Skin of body (tissue), 2 donors: ENCODE data around the gene POLE4. TPM values are rescaled to one million over a fixed set of nuclear protein-coding genes. Genes with fewer than 3 reads are reported as not detected.

Source experiments
- DNase-seq: peaks from one replicate; lab custom pipeline; 2025; lab: John Stamatoyannopoulos, UW
- total RNA-seq: library from RNA; depleted of rRNA; stranded (reverse); fragments of >200 nt; gene quantifications from one replicate; pipeline ENCODE4 v1.2.3, GENCODE V29; 2014

POLE4 gene
- total RNA-seq, result 14.1 TPM

- peak; percentile 81 for DNase-seq
Measured at GRCh38 chr2:74958274-74959105, at the start of gene POLE4. TSS of gene POLE4 (plus strand) at chr2:74958643. CDS start at chr2:74958680, 37 bp downstream.

GRCh38 chr2:74908748-74909444 is 49.5 kb upstream of the POLE4 start:
- no peak for DNase-seq

GRCh38 chr2:74910245-74910644 is 48.2 kb upstream of the POLE4 start:
- DNase-seq, result no peak

GRCh38 chr2:74911061-74911460 is 47.4 kb upstream of the POLE4 start:
- DNase-seq, result no peak

- DNase-seq, result no peak
Measured at GRCh38 chr2:74915743-74916142, 42.7 kb upstream of the POLE4 start.

GRCh38 chr2:74916394-74916793 is 42.0 kb upstream of the POLE4 start:
- DNase-seq, result no peak

GRCh38 chr2:74917702-74918619 is 40.5 kb upstream of the POLE4 start:
- no peak for DNase-seq

- DNase-seq, result peak; percentile 3
Measured at GRCh38 chr2:74919827-74920226, 38.6 kb upstream of the POLE4 start.

GRCh38 chr2:74921236-74921736 is 37.2 kb upstream of the POLE4 start:
- no peak for DNase-seq

GRCh38 chr2:74922592-74923227 is 35.7 kb upstream of the POLE4 start:
- no peak for DNase-seq

GRCh38 chr2:74924463-74925265 is 33.8 kb upstream of the POLE4 start:
- DNase-seq, result no peak

GRCh38 chr2:74925361-74925786 is 33.1 kb upstream of the POLE4 start:
- DNase-seq, result no peak

GRCh38 chr2:74927621-74928020 is 30.8 kb upstream of the POLE4 start:
- DNase-seq, result no peak

- no peak for DNase-seq
Measured at GRCh38 chr2:74930811-74931486, 27.5 kb upstream of the POLE4 start.

- DNase-seq, result no peak
Measured at GRCh38 chr2:74931940-74932339, 26.5 kb upstream of the POLE4 start.

GRCh38 chr2:74935975-74936391 is 22.5 kb upstream of the POLE4 start:
- no peak for DNase-seq

- no peak for DNase-seq
Measured at GRCh38 chr2:74937221-74937880, 21.1 kb upstream of the POLE4 start.

- no peak for DNase-seq
Measured at GRCh38 chr2:74938264-74938663, 20.2 kb upstream of the POLE4 start.
